Measurements from ENCODE around the gene AZIN2.

Gene AZIN2

DNA sequence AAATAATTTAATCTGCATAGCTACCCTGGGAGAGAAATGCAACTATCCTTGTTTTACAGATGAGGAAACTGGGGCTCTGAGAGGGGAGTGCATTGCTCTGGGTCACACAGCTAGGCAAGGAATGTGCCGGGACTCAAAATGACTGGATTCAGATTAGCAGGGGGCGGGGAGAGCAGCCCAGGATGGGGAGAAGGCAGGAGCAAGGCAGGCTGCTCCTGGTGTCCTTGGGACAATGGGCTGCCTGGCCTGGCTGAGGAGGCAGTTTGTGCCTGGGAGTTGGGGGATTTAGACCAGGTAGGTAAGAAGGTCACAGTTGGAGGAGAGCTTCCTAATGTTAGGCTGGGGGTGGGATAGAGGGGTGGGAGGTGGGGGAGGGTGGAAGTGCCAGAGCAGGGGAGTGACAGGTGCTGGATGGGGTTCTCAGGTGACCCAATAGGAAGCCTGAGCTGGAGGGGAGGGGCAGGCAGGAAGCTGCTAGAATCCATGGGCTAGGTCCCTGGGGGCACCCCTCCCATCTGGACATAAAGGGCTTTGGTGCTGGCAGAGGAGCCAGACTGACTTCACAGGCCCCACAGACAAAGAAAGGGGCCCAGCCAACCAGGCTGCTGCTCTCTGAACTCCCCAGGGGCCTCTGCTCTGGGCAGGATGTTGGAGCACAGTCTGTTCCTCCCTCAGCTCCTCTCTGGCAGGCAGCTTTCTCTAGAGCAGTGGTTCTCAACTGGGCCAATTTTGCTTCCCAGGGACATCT is 71.9 kb downstream of the AZIN2 start:
- DNase-seq (ENCODE audit: insufficient read length, low spot score) = no peak
- no peak for FAIRE-seq
- TF ChIP-seq POLR2A (IDR thresholded peaks at IDR 0.05; ENCODE audit: low read depth, low read length) = no peak

DNA sequence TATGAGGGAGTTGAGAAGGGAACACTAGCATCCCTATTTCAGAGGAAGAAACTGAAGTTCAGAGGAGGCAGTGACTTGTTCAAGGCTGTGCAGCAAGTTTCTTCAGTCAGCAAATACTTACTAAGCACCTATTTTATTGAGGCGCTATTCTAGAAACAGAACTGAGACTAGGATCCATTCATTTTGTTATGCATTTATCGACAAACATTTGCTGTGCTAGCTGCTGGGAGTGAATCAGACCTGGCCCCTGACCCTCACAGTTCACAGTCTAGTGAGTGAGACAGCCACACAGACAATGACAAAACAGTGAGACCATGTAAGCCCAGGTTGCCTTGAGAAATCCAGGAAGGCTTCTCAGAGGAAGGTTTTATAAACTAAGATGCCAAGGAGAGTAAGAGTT is 72.7 kb downstream of the AZIN2 start:
- no peak for DNase-seq (ENCODE audit: insufficient read length, low spot score)
- TF ChIP-seq POLR2A (IDR thresholded peaks at IDR 0.05; ENCODE audit: low read depth, low read length) = no peak
- FAIRE-seq = no peak

DNA sequence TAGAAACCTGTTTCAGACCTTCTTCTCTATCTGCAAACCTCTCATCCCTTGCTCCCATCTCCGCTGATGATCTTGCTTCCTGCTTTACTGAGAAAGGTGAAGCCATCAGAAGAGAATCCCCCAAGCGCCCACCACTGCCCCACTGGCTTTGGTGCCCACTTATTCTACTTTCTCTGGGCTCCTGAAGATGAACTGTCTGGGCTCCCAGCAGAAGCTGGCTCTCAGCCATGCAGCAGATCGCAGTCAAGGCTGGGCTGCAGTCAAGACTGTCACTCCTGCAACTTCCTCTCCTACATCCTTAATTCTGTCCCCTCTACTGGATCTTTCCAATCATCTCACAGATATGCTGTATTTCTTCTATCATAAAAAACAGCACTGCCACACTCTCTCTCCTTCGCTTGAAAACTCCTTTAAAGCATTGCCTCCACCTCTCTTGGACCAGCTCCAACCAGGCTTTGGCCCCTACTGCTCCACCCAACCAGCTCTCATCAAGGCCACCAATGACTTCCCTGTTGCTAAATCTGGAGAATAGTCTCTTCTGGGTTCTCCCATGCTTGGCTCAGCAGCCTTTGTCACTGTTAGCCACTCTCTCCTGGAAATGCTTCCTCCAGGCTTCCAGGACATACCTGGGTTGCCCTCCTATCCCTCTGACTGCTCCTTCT is 75.1 kb downstream of the AZIN2 start:
- no peak for TF ChIP-seq POLR2A (IDR thresholded peaks at IDR 0.05; ENCODE audit: low read depth, low read length)
- no peak for DNase-seq (ENCODE audit: insufficient read length, low spot score)
- FAIRE-seq = no peak

DNA sequence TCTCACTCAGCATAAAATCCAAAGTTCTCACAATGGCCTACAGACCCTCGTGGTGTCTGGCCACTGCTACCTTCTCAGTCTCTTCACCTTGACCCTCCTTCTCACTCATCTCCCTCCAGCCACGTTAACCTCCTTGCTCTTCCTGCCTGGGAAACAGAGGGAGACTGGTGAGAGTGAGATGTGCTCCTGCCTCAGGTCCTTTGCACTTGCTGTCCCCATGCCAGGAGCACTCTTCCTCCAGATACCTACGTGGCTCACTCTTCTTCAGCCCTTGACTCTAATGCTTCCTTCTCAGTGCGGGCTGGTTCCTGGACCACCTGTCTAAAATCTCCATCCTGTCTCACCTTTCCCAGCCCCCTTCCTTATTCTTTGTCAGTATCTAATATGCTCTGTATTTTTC is 76.2 kb downstream of the AZIN2 start:
- FAIRE-seq = no peak
- no peak for DNase-seq (ENCODE audit: insufficient read length, low spot score)
- no peak for TF ChIP-seq POLR2A (IDR thresholded peaks at IDR 0.05; ENCODE audit: low read depth, low read length)

DNA sequence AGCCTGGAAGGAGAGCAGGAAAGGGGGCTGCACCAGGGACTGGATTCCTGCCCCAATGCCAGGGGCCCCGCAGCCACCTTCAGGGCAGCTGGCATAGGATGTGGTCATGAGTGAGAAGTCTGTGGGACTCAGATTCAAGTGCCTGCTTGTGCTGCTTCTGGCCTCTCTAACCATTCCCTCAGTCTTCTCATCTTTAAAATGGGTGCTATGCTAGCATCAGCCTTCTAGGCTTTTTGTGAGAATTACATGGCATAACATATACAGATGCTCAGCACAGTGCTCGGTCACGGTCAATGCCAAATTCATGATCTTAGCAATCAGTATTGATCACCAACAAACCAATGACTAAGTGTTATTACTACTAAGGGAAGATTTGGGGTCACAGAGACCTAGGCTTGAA is 77.4 kb downstream of the AZIN2 start:
- FAIRE-seq = no peak
- no peak for TF ChIP-seq POLR2A (IDR thresholded peaks at IDR 0.05; ENCODE audit: low read depth, low read length)
- DNase-seq (ENCODE audit: insufficient read length, low spot score) = no peak

DNA sequence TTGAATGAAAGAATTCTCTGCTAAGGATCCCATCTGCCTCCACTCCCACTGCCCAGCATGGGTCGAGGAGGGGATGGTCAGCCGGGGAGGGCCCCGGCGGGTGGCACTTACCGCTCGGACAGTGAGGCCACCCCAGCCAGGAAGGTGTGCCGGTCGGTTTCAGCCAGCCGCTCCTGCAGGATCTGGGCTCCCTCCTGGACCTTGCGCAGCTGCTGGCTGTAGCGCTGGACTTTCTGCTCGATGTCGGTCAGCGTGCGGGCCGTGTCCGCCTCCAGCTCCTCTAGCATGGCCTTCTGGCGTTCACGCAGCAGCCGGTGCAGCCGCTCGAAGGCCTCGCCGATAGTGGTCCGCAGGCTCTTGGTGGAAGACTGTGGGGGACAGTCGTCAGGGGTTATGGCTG is 78.6 kb downstream of the AZIN2 start:
- DNase-seq (ENCODE audit: insufficient read length, low spot score) (no peak), FAIRE-seq (no peak)
- no peak for TF ChIP-seq POLR2A (IDR thresholded peaks at IDR 0.05; ENCODE audit: low read depth, low read length)

DNA sequence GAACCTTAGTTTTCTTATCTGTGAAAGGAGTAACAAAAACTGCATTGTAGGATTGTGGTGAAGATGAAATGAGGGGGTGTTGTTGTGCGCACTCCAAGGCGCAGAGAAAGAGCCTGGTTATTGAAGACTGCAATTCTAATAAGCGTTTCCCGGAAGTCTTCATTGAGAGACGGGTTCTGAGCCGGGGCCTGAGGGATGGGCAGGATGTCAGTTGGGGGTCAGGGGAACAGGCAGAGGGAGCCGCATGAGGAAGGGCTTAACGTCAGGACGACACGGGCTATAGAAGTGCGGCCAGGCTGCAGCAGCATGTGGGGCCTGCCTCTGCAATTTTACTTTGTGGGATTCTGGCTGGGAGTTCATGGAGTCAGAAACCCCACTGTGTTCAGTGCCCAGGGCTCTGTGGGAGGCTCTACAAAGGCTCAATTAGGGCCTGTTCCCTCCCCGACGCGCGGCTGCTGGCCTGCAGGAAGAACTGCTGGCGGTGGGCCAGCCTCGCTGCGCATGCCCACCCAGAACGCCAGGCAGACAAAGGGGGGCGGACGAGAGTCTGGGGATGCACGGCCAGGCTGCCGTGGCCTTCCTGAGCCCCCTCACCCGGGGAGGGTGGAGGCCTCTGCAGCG is 80.2 kb downstream of the AZIN2 start:
- FAIRE-seq = no peak
- no peak for DNase-seq (ENCODE audit: insufficient read length, low spot score)
- TF ChIP-seq POLR2A (IDR thresholded peaks at IDR 0.05; ENCODE audit: low read depth, low read length) = no peak

DNA sequence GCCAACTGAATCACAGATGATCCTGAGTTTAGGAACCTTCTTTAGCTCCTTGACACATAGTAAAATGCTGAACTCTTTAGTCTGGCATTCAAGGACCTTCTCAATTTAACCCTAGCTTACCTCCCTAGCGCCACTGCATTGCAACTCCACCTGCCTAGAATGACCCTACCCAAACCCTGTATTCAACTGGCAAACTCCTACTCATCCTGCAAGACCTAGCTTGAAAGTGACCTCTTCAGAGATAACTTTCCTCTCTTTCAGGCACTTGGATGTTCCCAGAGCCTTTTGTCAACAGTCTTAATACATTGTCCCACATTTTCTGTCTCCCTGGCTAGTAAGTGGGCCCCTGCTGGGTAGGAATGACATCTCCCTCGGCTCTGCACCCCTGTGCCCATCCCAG is 81.2 kb downstream of the AZIN2 start:
- no peak for TF ChIP-seq POLR2A (IDR thresholded peaks at IDR 0.05; ENCODE audit: low read depth, low read length)
- DNase-seq (ENCODE audit: insufficient read length, low spot score) = no peak
- no peak for FAIRE-seq

DNA sequence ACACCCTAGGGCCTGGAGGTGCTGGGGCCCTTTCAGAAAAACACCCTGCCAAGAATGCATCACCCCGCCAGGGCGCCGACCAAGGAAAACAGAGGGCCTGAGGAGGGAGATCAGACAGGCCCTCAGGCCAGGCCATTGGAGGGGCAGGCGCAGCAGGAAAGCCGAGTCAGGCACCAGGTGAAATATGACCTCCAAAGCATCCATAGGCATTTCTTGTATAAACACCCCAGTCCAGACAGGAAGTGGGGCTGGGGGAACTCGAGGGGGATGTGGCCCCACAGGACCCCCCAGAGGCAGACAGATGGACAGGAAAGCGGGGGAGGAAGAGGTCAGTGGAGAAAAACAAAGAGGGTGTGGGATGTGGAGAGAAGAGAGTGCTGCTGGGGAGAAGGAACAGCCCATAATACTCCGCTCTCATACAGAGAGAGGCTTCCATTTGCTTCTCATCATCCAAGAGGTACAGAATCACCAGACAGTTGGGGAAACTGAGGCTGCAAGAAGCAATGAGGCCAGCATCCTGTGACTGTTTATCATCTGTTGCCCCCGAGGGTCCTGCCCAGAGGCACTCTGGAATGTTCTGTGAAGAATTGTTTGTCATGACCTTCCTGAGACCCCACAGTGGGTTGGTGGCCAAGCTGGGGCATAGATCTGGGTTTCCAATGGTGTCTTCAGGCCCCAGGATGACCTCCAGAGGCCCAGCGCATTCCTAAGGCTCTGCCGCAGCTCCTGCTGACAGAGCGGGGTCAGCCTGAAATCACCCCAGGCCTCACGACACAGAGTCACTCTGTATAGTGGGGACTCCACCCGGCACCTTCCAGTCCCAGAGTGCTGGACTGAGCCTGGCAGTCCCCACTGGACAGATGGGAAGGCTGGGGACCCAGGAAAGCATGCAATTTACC is 82.9 kb downstream of the AZIN2 start:
- TF ChIP-seq POLR2A (IDR thresholded peaks at IDR 0.05; ENCODE audit: low read depth, low read length) = no peak
- DNase-seq (ENCODE audit: insufficient read length, low spot score) = no peak
- FAIRE-seq = no peak

DNA sequence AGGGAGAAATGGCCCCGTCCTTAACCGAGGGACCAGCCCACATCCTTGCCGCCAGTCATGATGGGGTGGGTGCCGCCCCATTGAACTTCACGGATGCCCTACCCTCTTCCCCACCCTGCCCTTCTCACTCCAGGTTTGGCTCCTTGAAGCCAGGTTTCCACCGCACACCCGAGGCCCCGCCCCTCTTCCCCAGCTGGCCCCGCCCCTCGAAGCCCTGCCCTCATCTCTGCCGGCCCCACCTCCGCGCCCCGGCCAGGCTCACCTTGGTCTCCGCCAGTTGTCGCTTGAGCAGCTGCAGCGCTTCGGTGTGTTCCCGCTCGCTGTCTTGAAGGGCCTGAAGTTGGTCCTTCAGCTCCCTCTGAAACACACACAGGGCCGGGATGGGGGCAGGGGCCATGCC is 84.3 kb downstream of the AZIN2 start:
- DNase-seq (ENCODE audit: insufficient read length, low spot score) = no peak
- no peak for TF ChIP-seq POLR2A (IDR thresholded peaks at IDR 0.05; ENCODE audit: low read depth, low read length)
- FAIRE-seq = no peak

DNA sequence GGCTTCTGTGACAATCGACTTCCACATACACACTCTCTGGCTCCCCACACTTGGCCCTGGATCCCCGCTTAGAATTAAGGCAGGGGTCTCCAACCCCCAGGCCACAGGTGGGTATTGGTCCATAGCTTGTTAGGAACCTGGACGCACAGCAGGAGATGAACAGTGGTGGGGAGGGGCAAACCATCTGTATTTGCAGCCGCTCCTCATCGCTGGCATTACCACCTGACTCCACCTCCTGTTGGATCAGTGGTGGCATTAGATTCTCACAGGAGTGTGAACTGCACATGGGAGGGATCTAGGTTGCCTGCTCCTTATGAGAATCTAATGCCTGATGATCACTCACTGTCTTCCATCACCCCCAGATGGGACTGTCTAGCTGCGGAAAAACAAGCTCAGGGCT is 84.9 kb downstream of the AZIN2 start:
- DNase-seq (ENCODE audit: insufficient read length, low spot score) = no peak
- no peak for FAIRE-seq
- TF ChIP-seq POLR2A (IDR thresholded peaks at IDR 0.05; ENCODE audit: low read depth, low read length) = no peak

DNA sequence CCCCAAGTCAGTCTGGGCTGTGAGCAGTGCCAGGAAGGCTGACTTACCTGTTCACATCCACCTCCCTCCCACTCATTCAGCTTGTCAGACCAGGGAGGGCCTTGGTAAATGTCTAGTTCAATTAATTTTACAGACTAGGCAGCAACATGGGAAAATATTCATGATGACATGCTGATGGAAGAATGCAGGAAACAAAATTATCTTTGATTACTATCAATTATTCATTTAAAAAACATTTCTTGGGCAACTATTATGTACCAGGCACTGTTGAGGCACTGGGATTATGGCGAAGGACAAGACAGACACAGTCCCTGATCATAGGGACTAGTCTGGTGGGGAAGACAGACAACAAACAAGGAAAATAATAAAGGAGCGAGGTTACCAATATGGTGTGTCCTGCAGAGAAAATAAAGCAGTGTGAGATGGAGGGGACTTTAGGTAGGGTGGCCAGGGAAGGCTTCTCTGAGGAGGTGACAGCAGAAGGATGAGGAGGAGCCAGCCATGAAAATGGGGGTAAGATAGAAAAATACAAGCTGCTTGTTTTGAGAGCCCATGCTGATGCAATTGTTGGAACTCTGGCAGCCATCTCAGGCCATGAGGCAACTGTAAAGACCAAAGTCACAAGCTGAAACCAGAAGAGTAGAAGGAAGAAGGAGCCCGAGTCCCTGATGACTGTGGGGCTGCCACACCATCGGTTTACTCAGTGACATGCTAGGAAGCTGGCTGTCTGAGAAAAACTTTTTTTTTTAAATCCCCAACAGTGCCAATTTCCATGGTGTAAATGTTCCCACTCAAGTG is 86.9 kb downstream of the AZIN2 start:
- DNase-seq (ENCODE audit: insufficient read length, low spot score) = no peak
- no peak for TF ChIP-seq POLR2A (IDR thresholded peaks at IDR 0.05; ENCODE audit: low read depth, low read length)
- FAIRE-seq = no peak

DNA sequence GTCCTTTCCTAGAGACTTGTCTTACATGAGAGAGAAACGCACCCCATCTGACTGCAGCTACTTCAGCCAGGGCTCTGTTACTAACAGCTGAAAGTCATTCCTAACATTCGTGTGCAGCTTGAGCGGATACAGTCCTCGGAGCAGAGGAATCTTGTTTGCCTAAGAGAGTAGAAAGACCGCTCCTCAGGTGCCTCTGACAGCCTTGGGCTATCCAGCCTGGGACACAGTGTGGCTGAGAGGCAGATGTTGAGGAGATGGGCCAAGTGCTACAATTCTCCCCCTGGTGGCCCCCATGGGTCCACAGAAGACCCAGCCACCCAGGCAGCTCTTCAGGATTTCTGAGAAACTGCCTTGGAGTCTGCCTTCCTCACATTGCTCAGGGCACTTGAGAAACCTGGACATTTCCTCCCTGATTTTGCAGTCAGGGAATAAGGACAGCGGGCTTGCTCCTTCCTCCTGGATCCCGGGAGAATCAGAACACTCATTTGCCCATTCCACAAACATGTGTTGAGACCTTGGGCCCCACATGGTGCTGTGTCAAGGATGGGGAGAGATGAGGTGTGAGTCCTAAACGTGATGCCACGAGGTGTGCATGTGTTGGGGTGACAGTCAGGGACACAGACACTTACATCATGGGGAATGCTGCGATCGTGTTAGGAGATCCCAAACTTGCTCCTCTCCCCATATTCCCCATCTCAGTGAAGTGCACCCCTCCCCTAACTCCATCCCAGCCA is 87.8 kb downstream of the AZIN2 start:
- no peak for TF ChIP-seq POLR2A (IDR thresholded peaks at IDR 0.05; ENCODE audit: low read depth, low read length)
- DNase-seq (ENCODE audit: insufficient read length, low spot score) (no peak), FAIRE-seq (no peak)

Measured in H54 (cell line).